ENCODE measurements around the gene ZDHHC1. TPM values are rescaled to one million over a fixed set of nuclear protein-coding genes. Genes with fewer than 3 reads are reported as not detected.

Gene ZDHHC1, protein sequence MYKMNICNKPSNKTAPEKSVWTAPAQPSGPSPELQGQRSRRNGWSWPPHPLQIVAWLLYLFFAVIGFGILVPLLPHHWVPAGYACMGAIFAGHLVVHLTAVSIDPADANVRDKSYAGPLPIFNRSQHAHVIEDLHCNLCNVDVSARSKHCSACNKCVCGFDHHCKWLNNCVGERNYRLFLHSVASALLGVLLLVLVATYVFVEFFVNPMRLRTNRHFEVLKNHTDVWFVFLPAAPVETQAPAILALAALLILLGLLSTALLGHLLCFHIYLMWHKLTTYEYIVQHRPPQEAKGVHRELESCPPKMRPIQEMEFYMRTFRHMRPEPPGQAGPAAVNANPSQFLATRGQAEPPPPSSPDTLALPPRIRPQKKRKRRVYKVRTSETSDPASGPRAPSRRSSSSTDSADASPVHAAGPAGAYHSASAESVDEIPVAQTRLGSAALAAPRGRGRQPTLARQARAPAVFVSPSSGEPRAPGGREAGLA
- 5.3 to 7.6 TPM (median 6.5 TPM) in 5 replicates for total RNA-seq (2022; extraction: Qiagen RNA extraction; ENCODE audit: low read depth)

GRCh38 chr16:67415872-67416793, at the start of gene ZDHHC1:
TSS of gene ZDHHC1 (minus strand) at chr16:67416477. CDS start at chr16:67407775, 8,702 bp downstream.

GRCh38 chr16:67430977-67431774, 14.9 kb upstream of the ZDHHC1 start, which contains the start of gene HSD11B2:
TSS of gene HSD11B2 (plus strand) at chr16:67431121. CDS start at chr16:67431249, 128 bp downstream.

DNA sequence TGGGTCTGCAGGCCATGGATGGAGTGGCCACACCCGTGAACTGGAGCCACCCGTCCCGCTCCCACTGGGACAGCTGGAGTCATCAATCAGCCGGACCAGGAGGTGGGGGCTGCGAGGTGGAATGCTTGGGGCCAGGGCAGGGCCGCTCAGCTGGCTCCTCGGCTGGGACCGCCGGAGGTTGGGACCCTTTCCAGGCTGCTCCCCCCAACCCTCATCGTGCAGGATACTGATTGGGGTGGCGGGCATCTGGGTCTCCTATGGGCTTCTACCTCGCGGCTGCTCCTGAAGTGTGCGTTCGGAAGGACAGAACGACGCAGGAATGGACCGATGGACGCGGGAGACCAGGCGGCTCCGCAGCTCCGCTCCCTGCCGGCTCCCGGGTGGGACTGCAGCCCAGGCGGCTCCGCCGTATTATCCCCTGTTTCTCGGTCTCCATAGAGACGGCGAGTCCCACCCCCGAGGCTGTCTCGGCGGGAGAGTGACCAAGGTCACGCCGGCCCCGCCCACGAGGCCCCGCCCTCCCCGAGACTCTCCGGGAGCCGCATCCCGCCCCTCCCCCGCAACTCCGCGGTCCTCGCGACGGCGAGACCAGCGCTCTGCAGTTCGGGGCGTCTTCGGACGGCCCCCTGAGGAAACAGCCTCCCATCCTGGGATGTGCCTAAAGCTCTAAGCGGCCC, 23.0 kb downstream of the ZDHHC1 start, which contains the start of gene TPPP3:
TPPP3 (minus strand) TSS at position 388 of the 677 bp plus-strand sequence. CDS start 2,387 bp downstream, outside the sequence.

Other genes with a start within 250 kb of the ZDHHC1 start
- 42.7 to 56.6 TPM (median 54.5 TPM) in 5 replicates for gene NOL3, start 245.9 kb downstream of the ZDHHC1 start, total RNA-seq (2022; extraction: Qiagen RNA extraction; ENCODE audit: low read depth)
- gene MATCAP1, start 232.5 kb downstream of the ZDHHC1 start, total RNA-seq (2022; extraction: Qiagen RNA extraction; ENCODE audit: low read depth) = 3.0 to 6.4 TPM (median 5.2 TPM) in 5 replicates
- gene EXOC3L1, start 226.3 kb downstream of the ZDHHC1 start, total RNA-seq (2022; extraction: Qiagen RNA extraction; ENCODE audit: low read depth) = not detected in 5 replicates
- gene E2F4, start 224.3 kb downstream of the ZDHHC1 start, total RNA-seq (2022; extraction: Qiagen RNA extraction; ENCODE audit: low read depth) = 73.1 to 95.2 TPM (median 91.3 TPM) in 5 replicates
- gene ELMO3, start 217.3 kb downstream of the ZDHHC1 start, total RNA-seq (2022; extraction: Qiagen RNA extraction; ENCODE audit: low read depth) = 0.75 to 1.6 TPM (median 1.2 TPM) in 5 replicates
- 87.7 to 101 TPM (median 89.2 TPM) in 5 replicates for gene TMEM208, start 189.3 kb downstream of the ZDHHC1 start, total RNA-seq (2022; extraction: Qiagen RNA extraction; ENCODE audit: low read depth)
- gene FHOD1, start 169.0 kb downstream of the ZDHHC1 start, total RNA-seq (2022; extraction: Qiagen RNA extraction; ENCODE audit: low read depth) = 30.2 to 53.3 TPM (median 46.7 TPM) in 5 replicates
- 0.89 to 1.6 TPM (median 1.4 TPM) in 5 replicates for gene SLC9A5, start 167.5 kb downstream of the ZDHHC1 start, total RNA-seq (2022; extraction: Qiagen RNA extraction; ENCODE audit: low read depth)
- gene PLEKHG4, start 136.9 kb downstream of the ZDHHC1 start, total RNA-seq (2022; extraction: Qiagen RNA extraction; ENCODE audit: low read depth) = 9.4 to 16.4 TPM (median 15.4 TPM) in 5 replicates
- 0.21 to 0.35 TPM (median 0.30 TPM) in 4 of 5 replicates, not detected in the other for gene KCTD19, start 89.7 kb downstream of the ZDHHC1 start, total RNA-seq (2022; extraction: Qiagen RNA extraction; ENCODE audit: low read depth)
- 0.13 to 0.20 TPM in 2 of 5 replicates, not detected in the others for gene LRRC36, start 89.7 kb downstream of the ZDHHC1 start, total RNA-seq (2022; extraction: Qiagen RNA extraction; ENCODE audit: low read depth)
- 7.5 to 14.0 TPM (median 12.4 TPM) in 5 replicates for gene TPPP3, start 23.0 kb downstream of the ZDHHC1 start, total RNA-seq (2022; extraction: Qiagen RNA extraction; ENCODE audit: low read depth)
- gene HSD11B2, start 14.6 kb upstream of the ZDHHC1 start, total RNA-seq (2022; extraction: Qiagen RNA extraction; ENCODE audit: low read depth) = 1.2 to 1.8 TPM (median 1.7 TPM) in 5 replicates
- gene ATP6V0D1, start 64.7 kb upstream of the ZDHHC1 start, total RNA-seq (2022; extraction: Qiagen RNA extraction; ENCODE audit: low read depth) = 96.3 to 122 TPM (median 110 TPM) in 5 replicates
- not detected in 5 replicates for gene AGRP, start 67.1 kb upstream of the ZDHHC1 start, total RNA-seq (2022; extraction: Qiagen RNA extraction; ENCODE audit: low read depth)
- gene RIPOR1, start 112.4 kb upstream of the ZDHHC1 start, total RNA-seq (2022; extraction: Qiagen RNA extraction; ENCODE audit: low read depth) = 33.1 to 44.1 TPM (median 37.1 TPM) in 5 replicates
- gene CTCF, start 146.0 kb upstream of the ZDHHC1 start, total RNA-seq (2022; extraction: Qiagen RNA extraction; ENCODE audit: low read depth) = 28.6 to 39.1 TPM (median 38.0 TPM) in 5 replicates
- 1.0 to 2.0 TPM (median 1.7 TPM) in 5 replicates for gene CARMIL2, start 228.7 kb upstream of the ZDHHC1 start, total RNA-seq (2022; extraction: Qiagen RNA extraction; ENCODE audit: low read depth)
- 23.8 to 36.1 TPM (median 33.6 TPM) in 5 replicates for gene ACD, start 243.8 kb upstream of the ZDHHC1 start, total RNA-seq (2022; extraction: Qiagen RNA extraction; ENCODE audit: low read depth)
- 1.2 to 2.1 TPM (median 1.7 TPM) in 5 replicates for gene PARD6A, start 244.5 kb upstream of the ZDHHC1 start, total RNA-seq (2022; extraction: Qiagen RNA extraction; ENCODE audit: low read depth)

All from A549 treated with RU486 at 1 μM for 4 hours (cell line).